ENCODE measurements around the gene ZNF169.
"Not testable (repeated sequence)": the region's sequence is repeated elsewhere in the genome, so short reads cannot be mapped to it uniquely, and the experiment has no call there.

ZNF169 gene

DNA sequence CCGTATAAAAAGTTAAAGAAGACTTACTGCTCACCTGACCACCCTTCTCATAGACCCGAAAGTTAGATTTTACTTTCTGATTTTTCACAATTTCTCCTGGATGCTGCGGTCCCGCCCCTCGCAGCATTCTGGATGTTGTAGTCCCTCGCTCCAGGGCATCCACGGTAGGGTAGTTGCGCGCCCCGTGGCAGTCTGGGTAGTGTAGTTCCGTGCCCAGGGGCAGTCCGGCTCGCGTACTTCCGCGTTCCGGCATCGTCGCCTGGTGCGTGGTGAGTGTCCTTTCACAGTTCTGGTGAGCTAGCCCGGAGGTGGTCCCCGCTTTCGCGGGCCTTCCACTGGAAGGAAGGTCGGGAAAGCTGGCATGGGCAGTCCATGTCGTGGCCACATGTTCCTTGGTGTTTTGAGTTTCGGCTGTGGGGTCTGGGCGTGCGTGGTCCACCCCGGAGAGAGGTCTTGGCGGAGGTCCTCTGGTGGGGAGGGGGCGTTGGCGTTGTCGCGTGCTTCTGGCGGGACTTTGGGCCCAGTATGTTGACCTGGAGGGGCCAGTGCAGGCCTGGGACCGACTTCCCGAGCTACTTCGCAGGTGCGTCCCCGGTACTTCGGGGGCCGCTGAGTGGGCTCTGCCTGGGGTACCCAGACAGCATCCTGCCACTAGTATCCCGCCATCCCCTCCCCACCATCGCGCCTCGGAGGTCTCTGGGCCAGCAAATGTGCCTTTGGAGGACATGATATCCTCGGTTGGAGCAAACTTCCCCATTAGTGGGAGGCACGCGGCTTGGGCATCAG lies at the start of gene ZNF169:
Gene ZNF169, plus strand, starts transcription at position 222 of the 786 bp plus-strand sequence. CDS start 19,515 bp downstream, outside the sequence.
- peak; percentile 85 to 91 for DNase-seq

DNA sequence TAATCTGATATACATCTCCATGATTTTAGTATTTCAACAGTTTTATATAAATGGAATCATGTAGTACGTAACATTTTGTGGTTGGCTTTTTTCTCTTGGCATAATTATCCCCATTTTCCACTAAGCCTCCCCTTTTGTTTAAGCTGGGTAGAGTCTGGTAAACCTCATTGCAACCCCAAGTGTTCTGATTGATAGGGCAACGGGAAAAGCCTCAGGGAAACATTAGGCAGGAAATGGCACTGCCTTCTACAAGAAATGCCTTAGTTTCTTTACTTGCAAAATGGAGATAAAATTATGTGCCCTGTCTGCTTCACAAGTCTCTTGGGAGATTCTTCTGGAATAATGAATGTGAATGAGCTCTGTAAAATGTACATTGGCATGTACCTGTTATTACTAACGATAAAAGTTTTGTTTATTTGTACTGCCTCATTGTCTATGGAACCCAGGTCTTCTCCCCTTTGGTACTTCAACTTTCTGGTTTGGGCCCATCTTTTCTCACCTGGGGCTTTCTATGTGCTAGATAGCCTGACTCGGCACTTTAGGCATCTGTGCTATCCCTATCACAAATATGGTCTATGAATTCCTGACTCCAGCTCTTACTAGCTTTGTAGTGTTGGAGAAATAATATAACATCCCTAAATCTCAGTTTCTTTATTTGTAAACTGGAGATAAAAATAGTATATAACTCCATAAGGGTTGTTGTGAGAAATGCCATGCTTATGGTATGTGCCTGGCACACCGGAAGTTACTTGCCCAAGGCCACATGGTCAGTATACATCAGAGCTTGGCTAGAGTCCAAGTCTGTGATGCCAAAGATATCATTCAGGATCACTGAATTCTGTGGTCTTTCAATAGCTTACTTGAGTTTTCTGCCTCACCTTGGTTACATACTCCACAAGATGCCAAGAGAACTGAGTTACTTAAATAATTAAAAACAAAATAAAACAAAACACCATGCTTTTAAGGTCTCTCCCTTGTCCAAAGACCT lies 48.2 kb upstream of the ZNF169 start:
- DNase-seq: no peak

DNA sequence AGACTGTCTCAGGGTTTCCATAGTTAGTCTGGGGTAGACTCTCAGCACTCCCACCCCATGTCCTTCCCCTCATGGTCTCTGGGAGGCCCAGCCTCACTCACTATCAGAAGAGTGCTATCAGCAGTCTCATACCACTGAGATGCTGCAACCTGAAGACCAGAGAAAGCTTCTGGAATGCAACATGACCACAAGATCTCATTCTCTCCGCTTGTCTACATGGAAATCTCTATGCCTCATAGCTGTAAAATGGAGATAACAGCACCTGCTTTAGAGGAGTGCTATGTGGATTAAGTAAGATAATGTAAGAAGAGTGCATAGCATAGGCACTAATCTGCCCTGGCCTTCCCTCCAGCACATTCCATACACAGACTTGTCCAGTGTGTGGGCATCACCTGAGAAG lies 47.0 kb upstream of the ZNF169 start:
- no peak for DNase-seq

DNA sequence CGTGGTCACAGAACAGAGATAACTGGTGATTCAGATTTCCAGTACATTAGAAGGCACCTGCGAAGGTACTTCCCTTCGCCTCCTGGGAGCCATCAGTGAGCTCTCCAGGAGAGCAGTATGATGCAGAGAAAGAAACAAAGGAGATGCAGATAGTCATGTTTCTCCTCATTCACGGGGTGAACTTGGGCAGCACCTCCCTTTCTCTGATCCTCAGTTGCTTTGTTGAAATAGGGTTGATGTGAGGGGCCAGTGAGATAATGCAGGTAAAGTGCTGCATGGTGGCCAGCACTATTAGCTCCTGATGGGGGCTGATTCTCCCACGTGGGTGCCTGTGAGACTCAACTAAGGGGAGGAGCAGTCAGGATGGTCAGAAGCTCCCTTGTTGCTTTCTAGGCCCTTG lies 46.6 kb upstream of the ZNF169 start:
- no peak for DNase-seq

DNA sequence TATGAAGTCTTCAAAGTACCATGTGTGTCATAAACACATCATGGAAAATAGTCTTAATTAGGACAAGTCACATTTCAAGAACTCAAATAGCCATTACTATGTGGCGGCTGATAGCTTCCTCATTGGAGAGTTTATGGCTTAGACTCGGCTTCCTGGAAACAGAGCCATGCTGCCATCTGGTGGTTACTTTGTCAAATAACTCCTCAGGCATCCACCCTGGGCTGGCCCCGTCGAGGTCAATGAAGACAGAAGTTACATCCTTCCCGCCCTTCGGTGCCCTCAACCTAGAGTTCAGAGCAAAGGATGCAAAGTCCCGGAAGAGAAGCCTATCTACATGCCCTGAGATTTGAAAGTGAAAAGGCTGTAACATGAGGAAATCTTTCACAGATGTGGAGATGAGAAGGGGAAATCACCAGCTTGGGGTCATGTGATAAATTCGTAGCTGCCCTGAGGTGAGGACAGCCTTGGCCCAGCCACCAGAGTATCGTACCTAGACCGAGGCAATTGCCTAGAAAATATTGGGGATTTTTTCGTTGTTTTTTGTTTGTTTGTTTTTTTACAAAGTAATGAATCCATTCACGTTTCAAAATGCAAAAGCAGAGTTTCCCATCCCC lies 45.5 kb upstream of the ZNF169 start:
- peak; percentile 68 to 94 for DNase-seq

DNA sequence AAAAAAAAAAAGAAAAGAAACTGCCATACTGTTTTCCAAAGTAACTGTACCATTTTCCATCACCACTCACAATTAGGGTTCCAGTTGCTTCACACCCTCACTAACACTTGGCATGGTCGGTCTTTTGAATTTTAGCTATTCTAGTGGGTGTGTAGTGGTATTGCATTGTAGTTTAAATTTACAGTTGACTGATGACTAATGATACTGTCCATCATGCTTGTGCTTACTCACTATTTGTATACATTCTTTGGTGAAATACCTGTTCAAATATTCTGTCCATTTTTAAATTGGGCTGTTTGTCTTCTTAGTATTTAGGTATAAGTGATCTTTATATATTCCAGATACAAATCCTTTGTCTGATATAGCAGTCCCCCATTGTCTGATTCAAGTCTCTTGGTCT lies 36.2 kb upstream of the ZNF169 start:
- DNase-seq: no peak

DNA sequence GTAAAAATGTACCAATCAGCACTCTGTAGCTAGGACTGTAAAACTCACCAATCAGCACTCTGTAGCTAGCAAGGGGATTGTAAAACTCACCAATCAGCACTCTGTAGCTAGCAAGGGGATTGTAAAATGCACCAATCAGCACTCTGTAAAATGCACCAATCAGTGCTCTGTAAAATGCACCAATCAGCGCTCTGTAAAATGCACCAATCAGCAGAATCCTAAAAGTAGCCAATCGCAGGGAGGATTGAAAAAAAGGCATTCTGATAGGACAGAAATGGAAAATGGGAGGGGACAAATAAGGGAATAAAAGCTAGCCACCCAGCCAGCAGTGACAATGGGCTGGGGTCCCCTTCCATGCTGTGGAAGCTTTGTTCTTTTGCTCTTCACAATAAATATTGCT lies 33.7 kb upstream of the ZNF169 start:
- DNase-seq: not testable (repeated sequence)

DNA sequence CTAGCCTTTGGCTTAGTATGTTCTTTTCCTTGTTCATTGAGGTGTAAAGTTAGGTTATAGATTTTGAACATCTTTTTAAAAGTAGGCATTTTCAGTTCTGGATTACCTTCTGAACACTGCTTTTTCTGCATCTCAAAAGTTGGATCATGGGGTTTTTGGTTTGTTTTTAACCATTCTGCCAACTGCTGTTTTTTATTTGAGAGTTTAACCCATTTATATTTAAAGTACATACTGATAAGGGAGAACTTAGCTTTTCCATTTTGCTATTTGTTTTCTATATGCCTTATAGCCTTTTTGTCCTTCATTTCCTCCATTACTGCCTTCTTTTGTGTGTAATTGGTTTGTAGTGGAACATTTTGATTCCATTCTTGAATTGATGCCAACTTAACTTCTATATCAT lies 30.5 kb upstream of the ZNF169 start:
- DNase-seq: no peak

DNA sequence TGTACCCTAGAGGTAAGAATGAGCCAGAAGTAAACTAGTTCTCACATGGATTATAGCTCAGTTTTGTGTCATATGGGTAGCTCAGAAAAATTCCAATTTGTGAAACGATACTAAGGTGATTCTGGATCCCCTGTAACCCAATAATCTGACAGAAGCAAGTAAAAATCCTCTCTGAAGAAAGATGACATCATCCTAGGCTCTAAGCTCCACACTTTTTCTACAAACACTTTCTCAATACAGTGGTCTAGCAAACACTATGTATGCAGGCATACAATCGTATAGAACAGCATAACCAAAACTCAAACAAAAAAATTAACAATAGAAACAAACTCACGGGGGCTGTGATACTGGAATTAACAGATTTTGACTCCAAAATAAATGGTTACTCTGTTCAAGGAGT lies 26.7 kb upstream of the ZNF169 start:
- DNase-seq: no peak

DNA sequence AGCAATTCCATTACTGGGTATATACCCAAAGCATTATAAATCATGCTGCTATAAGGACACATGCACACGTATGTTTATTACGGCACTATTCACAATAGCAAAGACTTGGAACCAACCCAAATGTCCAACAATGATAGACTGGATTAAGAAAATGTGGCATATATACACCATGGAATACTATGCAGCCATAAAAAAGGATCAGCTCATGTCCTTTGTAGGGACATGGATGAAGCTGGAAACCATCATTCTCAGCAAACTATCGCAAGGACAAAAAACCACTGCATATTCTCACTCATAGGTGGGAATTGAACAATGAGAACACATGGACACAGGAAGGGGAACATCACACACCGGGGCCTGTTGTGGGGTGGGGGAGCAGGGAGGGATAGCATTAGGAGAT lies 18.0 kb upstream of the ZNF169 start:
- DNase-seq: not testable (repeated sequence)

DNA sequence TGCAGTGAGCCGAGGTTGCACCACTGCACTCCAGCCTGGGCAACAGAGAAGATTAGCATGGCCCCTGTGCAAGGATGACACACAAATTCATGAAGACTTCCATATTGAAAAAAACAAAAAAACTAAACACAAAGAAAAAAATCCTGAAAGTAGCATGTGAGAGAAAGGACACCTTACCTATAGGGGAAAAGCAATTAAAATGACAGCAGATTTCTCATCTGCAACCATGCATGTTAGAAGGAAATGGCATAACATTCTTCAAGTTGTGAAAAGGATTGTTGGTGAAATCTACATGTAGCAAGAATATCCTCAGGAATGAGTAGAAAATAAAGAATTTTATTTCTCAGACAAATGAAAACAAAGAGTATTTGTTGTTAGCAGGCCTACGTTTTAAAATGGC lies 13.4 kb upstream of the ZNF169 start:
- no peak for DNase-seq

DNA sequence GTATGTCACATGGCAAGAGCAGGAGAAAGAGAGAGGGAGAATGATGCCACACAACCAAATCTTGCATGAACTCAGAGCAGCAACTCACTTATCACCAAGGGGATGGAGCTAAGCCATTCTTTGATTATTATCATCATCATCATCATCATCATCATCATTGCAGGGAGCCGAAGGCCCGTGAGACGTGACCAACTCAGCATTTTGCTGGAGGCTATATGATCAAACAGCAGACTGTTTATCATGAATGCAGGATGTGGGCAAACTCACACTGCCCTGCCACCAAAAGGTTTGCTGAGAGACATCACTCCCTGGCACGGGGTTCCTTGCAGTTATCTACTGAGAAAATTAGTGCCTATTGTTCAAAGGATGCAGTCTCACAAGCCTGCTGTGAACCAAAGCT lies 8.6 kb upstream of the ZNF169 start:
- DNase-seq: no peak

DNA sequence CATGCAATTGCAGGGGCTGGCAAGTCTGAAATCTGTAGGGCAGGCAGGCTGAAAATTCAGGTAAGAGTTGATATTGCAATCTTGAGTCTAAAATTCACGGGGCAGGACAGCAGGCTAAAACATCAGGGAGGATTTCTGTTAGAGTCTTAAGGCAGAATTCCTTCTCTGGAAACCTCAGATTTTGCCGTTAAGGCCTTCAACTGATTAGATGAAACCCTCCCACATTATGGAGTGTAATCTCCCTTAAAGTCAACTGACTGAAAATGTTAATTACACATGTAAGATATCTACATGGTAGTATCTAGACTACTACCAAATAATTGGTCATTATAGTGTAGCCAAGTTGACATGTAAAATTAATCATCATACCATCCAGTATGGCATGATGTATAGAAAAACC lies 3.1 kb upstream of the ZNF169 start:
- DNase-seq: no peak

DNA sequence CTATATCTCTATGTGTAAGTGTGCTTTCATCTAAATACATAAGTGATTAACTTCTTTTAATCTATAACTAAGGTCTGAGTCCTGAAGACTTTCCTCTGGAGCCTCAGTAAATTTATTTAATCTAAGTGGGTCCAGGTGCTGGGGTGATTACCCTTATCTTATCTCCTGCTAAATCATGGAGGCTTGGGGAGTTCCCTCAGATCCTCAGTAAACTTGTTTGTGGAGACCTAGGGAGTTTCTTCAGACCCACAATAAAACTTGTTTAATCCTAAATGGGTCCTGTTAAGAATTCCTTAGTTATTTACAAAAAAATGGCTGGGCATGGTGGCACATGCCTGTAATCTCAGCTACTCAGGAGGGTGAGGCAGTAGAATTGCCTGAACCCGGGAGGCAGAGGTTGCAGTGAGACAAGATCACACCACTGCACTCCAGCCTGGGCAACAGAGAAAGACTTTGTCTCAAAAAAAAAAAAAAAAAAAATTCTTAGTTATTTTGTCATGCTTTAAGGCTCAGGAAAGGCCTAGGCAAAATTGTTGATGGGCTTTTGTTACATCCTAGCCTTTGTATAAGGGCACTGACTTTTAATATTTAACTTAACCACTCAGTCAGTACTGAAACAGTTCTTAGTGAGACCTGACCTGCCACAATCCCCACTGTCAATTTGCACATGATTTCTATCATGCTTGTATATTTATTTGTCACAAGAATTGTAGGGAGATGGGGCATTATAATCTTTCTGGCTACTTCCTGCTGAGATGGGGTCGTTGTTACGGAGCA lies 6.7 kb downstream of the ZNF169 start:
- DNase-seq: not testable (repeated sequence)

DNA sequence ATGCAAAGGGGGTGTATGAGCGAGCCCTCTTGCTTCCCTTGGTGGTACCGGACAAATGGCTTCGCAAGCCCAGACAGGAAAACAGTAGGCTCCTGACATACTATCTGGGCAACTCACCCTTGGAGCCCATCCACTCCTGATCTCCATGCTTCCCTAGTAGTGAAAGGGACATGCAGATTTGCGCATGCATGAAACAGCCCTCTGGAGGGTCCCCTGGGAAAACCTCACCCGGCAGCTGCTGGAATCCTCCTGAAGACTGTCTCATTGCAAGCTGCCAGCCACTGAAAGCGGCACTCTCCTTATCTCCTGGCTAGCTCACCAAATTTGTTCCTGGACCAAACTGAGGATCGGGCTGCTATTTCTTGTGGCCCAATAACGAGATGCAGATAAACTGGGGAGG lies 10.2 kb downstream of the ZNF169 start:
- DNase-seq: no peak

DNA sequence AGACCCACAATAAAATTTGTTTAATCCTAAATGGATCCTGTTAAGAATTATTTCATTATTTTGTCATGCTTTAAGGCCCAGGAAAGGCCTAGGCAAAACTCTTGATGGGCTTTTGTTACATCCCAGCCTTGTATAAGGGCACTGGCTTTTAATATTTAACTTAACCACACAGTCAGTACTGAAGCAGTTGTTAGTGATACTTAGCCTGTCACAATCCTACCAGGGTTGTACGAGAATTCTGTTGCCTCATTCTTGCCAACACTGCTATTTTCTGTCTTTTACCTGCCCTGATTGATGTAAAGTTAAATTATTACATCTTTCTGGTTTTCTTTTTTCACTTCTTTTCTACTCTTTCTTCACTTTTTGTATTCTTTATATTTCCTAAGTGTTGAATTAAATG lies 10.9 kb downstream of the ZNF169 start:
- no peak for DNase-seq

DNA sequence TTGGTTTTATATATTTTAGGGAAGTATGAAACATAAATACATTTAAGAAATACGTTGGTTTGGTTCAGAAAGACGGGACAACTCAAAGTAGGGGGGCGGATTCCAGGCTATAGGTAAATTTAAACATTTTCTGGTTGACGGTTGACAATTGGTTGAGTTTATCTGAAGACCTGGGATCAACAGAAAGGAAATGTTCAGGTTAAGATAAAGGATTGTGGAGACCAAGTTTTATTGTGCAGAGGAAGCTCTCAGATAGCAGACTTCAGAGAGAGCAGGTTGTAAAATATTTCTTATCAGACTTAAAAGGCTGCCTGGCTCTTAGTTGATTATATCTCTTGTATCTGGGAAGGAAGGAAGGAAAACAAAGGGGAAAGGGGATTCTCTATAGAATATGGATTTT lies 17.9 kb downstream of the ZNF169 start:
- DNase-seq: not testable (repeated sequence)

DNA sequence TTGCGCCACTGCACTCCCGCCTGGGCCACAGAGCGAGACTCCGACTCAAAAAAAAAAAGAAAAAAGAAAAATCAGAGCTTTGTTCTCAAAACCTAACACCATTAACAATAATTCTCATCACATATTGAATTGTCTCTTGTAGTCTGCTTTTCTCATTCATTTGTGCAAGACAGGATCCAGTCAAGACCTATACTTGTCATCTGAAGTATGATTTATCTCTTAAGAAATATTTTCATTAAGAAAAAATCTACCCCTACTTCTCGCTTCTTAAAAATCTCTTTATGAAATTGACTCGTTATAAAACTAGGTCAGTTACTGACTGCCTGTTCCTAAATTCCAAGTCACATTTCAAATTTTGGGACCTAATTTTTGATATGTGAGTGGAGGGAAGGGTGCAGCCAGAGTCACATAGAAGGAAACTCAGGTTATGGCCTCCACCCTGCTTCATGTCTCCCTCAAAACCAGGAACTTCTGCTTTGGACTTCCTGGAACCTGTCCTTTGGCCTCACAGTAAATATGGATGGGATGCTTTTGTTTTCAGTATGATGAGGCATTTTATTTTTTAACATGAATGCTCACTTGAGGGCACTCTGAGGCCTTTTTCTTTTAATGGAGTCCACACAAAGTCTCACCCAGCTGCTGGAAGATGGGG lies 18.9 kb downstream of the ZNF169 start:
- DNase-seq: no peak

DNA sequence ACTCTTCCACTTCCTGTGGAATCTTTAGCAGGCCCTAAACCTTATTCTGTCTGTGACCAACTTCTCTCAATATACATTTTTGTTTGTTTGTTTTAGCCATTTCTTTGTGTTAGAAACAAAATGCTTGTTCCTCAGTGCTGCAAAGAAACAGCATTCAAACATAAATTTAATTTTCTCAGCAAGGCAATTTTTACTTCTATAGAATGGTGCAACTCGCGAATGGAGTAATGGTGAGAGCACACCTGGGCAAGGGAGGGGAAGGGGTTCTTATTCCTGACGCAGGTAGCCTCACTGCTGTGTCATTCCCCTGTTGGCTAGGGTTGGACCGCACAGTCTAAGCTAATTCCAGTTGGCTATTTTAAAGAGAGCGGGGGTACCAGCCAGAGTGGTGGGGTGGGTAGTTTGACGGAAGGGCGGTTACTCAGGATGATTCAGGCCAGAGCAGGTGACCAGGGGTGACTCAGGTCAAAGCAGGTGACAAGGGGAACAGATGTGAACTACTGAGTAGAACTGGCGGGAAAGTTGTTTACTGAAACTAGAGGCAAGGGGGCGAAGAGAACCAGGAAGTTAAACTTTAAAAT lies 21.4 kb downstream of the ZNF169 start:
- no peak for DNase-seq

DNA sequence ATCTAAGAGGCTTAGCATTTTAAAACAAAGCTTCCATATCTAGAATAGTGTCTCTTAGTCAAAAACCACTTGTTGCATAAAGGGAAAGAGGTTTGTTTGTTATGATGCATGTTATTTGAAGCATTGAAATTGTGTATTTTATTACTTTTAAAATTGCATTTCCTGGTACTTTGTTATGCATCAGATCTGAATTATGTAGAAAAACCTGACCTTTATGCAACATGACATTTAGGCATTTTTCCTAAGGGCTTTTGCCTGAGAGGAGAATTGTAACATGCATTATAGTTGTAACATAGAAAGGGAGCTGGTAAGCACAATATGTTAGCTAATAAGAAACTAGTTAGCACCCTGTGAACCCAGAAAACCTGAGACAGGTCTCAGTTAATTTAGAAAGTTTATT lies 22.0 kb downstream of the ZNF169 start:
- no peak for DNase-seq

DNA sequence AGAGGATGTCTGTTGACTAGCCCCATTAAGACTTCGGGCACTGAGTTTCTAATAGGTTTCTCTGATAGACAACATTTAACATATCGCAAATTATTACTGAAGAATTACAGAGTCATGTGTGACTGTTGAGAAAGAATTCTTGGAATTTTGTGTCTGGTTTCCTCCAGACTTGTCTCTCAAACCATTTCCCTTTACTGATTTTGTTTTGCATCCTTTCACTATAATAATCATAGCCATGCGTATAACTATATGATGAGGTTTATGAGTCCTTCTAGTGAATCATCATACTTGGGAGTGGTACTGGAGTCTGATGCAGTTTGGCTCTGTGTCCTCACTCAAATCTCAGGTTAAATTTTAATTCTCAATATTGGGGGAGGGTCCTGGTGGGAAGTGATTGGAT lies 27.0 kb downstream of the ZNF169 start:
- DNase-seq: no peak

Measured in inflammatory macrophage treated with lipopolysaccharide for 1 hour (primary cell).